Heart left ventricle (tissue), 13 donors: ENCODE results near the gene TMEM182.

Source experiments
- POLR2A ChIP-seq, 2 donors: fragments of 450-650 bp; IDR thresholded peaks; one replicate each; pipeline ENCODE4 v1.6.1; 2017; ENCODE audit warnings: antibody characterized with exemption in 2 of 2, mild to moderate bottlenecking in 2 of 2, moderate library complexity in 2 of 2
- TF ChIP-seq, protein P1 (sequence below), 12 donors: fragments of 200-600 bp; sonication (generic) in 4 of 12; IDR thresholded peaks; one replicate each; pipeline versions ENCODE4 v1.5.0 to v1.8.0; 2018 to 2022; ENCODE audit warnings: antibody characterized with exemption in 12 of 12, mild to moderate bottlenecking in 5 of 12
- donor health status: ischemic (EF 13 %, LVEDD 7.1; RV severe dilation, severe dysfunction).
- donor health status: DM: no; HTN: yes; CAD: no.
- donor health status: DM: no; HTN: no; CAD: no.
- donor health status: ischemic (EF 25% LVEDD 6.9; RV normal size, moderate dysfunction).
- donor health status: ischemic (EF 25% LVEDD 5.7; RV mildly dilated, moderate dysfunction).
- donor health status: ischemic (EF 35%, LVEDD 5.7; RV mildly dilated, moderate dysfunction).
- donor health status: nonischemic (EF 11% LVEDD 7.7; RV severe dilation, severe dysfunction).
- donor health status: DM: yes; HTN: yes; CAD: no.
- donor health status: PGD.
- donor health status: ischemic (EF 29% LVEDD 5.4; RV normal size, mild dysfunction).
- donor health status: nonischemic (EF 23%, LVEDD 6.1; RV moderate dilation, normal function).

DNA sequence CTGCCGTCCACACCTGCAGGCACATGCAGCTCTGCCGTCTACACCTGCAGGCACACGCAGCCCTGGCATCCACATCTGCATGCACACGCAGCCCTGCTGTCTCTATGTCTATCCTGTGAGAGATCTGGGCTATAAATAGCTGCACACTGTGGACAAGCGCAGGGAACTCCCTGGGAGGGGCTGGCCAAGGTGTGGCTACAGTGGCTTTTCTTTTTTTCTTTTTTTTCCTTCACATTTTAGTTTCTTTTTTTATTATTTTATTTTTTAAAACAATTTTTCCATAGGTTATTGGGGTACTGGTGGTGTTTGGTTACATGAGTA is 42.0 kb downstream of the TMEM182 start:
- TF ChIP-seq, protein P1, sequence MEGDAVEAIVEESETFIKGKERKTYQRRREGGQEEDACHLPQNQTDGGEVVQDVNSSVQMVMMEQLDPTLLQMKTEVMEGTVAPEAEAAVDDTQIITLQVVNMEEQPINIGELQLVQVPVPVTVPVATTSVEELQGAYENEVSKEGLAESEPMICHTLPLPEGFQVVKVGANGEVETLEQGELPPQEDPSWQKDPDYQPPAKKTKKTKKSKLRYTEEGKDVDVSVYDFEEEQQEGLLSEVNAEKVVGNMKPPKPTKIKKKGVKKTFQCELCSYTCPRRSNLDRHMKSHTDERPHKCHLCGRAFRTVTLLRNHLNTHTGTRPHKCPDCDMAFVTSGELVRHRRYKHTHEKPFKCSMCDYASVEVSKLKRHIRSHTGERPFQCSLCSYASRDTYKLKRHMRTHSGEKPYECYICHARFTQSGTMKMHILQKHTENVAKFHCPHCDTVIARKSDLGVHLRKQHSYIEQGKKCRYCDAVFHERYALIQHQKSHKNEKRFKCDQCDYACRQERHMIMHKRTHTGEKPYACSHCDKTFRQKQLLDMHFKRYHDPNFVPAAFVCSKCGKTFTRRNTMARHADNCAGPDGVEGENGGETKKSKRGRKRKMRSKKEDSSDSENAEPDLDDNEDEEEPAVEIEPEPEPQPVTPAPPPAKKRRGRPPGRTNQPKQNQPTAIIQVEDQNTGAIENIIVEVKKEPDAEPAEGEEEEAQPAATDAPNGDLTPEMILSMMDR (IDR thresholded peaks at IDR 0.05) = no peak
- no peak for TF ChIP-seq POLR2A (IDR thresholded peaks at IDR 0.05)
